ENCODE results near the gene ADCY9. TPM values are rescaled to one million over a fixed set of nuclear protein-coding genes. Genes with fewer than 3 reads are reported as not detected.

Gene ADCY9
- total RNA-seq, 1 donor from 2014 or later: 9.6 TPM

DNA sequence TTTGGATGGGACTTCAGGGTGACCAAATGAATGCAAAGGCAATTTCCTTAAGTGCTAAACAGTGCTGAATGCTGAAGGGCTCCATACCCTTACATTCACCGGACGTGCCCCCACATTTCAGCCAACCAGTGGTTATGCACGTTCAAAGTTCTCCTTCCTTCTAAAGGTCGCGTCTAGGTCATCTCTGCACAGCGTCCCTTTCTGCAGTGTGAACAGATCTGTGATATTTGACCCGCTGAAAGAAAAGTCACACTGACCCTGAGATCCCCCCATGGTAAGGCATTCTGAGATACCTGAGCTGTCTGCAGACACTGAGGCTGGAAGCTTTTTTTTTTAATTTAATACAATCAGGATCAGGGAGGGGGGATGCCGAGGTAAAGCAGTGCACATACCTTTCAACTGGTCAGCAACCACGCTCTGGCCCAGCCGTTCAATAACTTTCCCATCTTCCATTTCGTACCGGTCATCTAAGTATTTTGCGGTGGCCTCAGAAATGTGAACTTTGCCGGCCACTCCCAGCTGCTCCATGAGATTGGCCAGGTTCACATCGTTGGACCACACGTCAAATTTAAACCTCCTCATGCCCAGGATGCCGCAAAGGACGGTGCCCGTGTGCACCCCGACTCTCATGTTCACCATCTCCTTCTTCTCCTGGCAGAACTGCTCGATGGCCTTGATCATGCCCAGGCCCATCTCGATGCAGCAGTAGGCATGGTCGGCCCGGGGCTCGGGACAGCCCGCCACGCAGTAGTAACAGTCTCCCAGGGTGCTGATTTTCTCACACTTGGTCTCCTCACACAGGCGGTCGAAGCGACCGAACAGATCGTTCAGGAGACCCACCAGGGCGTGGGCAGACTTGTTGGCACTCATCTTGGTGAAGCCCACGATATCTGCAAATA lies 2.6 kb downstream of the ADCY9 start:
- H3K4me1 Mint-ChIP-seq: peaks cover 46% of the 10 kb centered on the region
- H3K27ac Mint-ChIP-seq: no peak overlapping the region
- DNase-seq: no peak
- intact Hi-C loops (cut with micrococcal nuclease): loop anchor here (10.0 kb wide), 2 partner anchors 71 to 149 kb away; no protein-coding TSS in a partner anchor
- no peaks in the 10 kb centered on the region for H3K27me3 Mint-ChIP-seq
- no peaks in the 10 kb centered on the region for H3K9me3 Mint-ChIP-seq
- peaks cover 24% of the 10 kb centered on the region for H3K36me3 Mint-ChIP-seq (ENCODE audit: low read depth)
- H3K4me3 Mint-ChIP-seq: peak overlapping the region; percentile 81

DNA sequence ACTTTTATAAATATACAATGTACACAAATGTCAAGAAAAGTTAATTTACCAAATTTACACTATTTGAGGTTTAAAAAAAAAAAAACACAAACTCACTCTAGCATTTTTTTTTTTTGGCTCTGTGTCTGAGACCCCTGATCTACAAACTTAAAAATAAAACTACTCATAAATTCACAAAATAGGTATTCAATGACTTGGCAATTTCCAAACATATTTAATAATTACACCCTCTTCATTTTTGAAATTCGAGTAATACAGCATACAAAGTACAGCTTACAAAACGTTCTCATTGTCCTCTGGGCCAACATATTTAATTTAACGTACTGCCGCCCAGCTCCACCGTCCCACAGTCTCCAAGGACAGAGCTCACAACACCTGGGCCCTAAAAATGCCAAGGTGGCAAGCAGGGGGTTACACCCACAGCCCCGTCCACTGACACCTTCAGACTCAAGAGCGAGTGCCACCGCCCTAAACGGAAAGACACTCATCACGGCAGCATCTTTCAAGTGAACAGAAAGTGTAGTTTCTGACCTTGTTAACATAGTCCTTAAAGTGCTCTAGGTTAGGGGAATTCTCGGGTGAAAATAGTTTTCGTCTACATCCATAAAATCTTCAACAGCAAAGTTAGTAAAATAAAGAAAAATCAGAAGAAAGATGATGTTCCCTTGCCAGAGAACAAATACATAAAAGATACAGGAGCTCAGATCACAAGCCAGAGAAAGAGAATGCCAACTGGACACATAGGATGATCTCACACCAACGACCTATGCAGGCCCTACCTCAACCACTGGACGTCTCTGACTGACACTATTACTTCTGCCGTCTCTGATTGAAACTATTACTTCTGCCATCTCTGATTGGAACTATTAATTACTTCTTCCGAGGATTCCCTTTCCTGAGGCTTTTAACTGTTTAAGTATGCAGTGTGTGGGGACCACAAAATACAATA lies 4.2 kb downstream of the ADCY9 start:
- no peak for DNase-seq
- H3K27me3 Mint-ChIP-seq: no peaks in the 10 kb centered on the region
- H3K4me3 Mint-ChIP-seq: peak overlapping the region; percentile 81
- H3K9me3 Mint-ChIP-seq: no peaks in the 10 kb centered on the region
- intact Hi-C loops (cut with micrococcal nuclease): loop anchor here (10.0 kb wide), 2 partner anchors 73 to 147 kb away; no protein-coding TSS in a partner anchor
- no peak overlapping the region for H3K27ac Mint-ChIP-seq
- H3K36me3 Mint-ChIP-seq (ENCODE audit: low read depth): peaks cover 27% of the 10 kb centered on the region
- peaks cover 43% of the 10 kb centered on the region for H3K4me1 Mint-ChIP-seq

DNA sequence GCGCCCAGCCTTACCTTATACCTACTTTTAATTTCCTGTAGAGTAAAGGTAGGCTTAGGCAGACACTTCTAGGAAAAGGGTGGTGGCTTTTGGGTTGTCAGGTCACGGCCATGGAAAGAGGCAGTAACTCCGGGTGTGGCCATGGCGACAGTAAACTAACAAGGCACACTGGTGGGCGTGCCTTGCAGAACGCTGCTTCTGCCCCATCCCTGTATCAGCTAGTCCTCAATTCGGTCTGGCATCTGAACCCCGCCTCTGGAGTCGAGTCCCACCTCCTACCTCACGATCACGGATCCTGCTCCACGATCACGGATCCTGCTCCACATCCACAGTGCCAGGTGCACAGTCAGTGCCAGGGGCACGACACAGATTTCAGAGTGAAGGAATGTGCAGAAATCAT lies 5.6 kb downstream of the ADCY9 start:
- intact Hi-C loops (cut with micrococcal nuclease): loop anchor here (10.0 kb wide), 2 partner anchors 74 to 146 kb away; no protein-coding TSS in a partner anchor
- Mint-ChIP-seq H3K36me3 (ENCODE audit: low read depth) (peaks cover 31% of the 10 kb centered on the region), H3K27me3 (no peaks in the 10 kb centered on the region), H3K27ac (no peak overlapping the region), H3K4me1 (peaks cover 41% of the 10 kb centered on the region), H3K9me3 (no peaks in the 10 kb centered on the region), H3K4me3 (no peak overlapping the region)
- DNase-seq: no peak

DNA sequence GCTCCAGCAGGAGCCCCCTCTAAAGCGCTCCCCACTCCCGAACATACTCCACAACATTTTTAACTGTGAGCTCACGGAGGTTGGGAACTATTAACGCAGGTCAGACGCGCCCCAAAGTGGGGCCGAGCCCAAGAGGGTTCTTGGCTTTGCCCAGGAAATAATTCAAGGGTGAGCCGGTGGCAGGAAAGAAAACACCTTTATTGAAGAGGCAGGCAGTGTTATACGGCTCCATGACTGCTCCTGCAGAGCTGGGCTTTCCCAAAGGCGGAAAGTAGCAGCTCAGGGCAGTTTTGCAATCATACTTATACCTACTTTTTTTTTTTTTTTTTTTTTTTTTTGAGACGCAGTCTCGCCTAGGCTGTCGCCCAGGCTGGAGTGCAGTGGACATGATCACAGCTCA lies 6.2 kb downstream of the ADCY9 start:
- Mint-ChIP-seq H3K27me3 (no peaks in the 10 kb centered on the region), H3K4me3 (no peak overlapping the region), H3K9me3 (no peaks in the 10 kb centered on the region), H3K27ac (no peak overlapping the region), H3K4me1 (peaks cover 41% of the 10 kb centered on the region), H3K36me3 (ENCODE audit: low read depth) (peaks cover 31% of the 10 kb centered on the region)
- DNase-seq: no peak
- intact Hi-C loops (cut with micrococcal nuclease): loop anchor here (10.0 kb wide), 2 partner anchors 75 to 145 kb away; no protein-coding TSS in a partner anchor

DNA sequence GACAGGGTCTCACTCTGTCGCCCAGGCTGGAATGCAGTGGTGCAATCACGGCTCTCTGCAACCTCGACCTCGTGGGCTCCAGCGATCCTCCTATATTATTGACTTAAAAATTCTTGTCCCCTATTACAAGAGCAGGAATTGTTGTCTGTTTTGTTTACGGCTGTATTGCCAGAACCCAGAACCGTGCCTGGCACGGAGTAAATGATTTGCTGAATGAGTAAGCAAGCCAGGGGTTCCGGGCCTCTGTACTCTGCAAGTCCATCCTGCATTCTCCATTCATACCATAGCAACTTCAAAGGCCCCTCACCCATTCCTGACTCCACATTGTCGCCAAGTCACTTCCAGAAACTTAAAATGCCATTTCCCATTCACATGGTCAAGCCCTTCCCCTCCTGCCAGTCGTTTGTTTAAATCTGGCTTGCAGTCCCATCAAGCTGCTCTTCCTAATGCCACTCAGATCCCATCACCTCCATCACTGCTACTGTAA lies 6.9 kb downstream of the ADCY9 start:
- intact Hi-C loops (cut with micrococcal nuclease): no loop called here
- Mint-ChIP-seq H3K4me1 (peaks cover 35% of the 10 kb centered on the region), H3K9me3 (no peaks in the 10 kb centered on the region), H3K27ac (no peak overlapping the region), H3K4me3 (no peak overlapping the region), H3K36me3 (ENCODE audit: low read depth) (peaks cover 26% of the 10 kb centered on the region), H3K27me3 (no peaks in the 10 kb centered on the region)
- DNase-seq: no peak

DNA sequence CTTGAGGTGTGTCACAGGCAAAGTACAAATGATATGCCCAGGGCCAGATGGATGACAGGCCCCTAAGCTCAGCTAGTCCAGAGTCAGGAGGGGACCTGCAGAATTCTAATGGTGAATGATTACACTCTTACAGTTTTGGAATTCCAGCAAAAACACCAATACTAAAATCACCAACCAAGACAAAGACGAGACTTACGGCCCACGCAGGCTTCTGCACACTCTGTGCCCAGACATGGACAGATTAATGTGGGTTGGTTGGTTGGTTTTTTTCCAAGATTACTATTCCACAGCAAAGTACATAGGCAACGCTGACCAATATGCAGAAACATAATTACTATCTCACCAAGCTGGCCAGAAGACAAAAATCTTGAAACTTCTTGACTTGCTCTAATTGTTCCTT lies 9.7 kb downstream of the ADCY9 start:
- H3K4me1 Mint-ChIP-seq: peaks cover 10% of the 10 kb centered on the region
- intact Hi-C loops (cut with micrococcal nuclease): no loop called here
- no peaks in the 10 kb centered on the region for H3K27me3 Mint-ChIP-seq
- H3K4me3 Mint-ChIP-seq: no peak overlapping the region
- H3K9me3 Mint-ChIP-seq: no peaks in the 10 kb centered on the region
- no peak overlapping the region for H3K27ac Mint-ChIP-seq
- no peak for DNase-seq
- peaks cover 22% of the 10 kb centered on the region for H3K36me3 Mint-ChIP-seq (ENCODE audit: low read depth)

DNA sequence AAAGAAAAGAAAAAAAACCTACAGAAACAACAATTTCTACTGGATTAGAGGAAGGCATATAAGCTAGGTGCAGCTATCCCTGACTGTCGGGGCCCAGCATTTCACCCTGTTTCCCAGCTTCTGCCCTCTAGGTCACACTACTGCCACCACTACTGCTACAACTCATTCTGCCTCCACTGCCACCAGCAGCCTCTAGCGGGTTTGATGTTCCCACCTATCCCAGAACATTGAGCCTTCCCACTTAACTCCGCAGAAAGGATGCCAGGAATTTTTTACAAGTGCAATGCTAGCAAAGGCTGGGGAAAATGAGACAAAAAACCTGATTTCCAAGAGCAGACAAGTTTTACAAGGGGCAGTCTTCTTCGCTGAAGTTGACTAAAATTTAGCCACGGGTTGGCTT lies 10.4 kb downstream of the ADCY9 start:
- Mint-ChIP-seq H3K36me3 (ENCODE audit: low read depth) (peaks cover 19% of the 10 kb centered on the region), H3K27ac (no peak overlapping the region), H3K4me3 (no peak overlapping the region), H3K4me1 (peaks cover 5% of the 10 kb centered on the region), H3K9me3 (no peaks in the 10 kb centered on the region), H3K27me3 (no peaks in the 10 kb centered on the region)
- intact Hi-C loops (cut with micrococcal nuclease): no loop called here
- no peak for DNase-seq

DNA sequence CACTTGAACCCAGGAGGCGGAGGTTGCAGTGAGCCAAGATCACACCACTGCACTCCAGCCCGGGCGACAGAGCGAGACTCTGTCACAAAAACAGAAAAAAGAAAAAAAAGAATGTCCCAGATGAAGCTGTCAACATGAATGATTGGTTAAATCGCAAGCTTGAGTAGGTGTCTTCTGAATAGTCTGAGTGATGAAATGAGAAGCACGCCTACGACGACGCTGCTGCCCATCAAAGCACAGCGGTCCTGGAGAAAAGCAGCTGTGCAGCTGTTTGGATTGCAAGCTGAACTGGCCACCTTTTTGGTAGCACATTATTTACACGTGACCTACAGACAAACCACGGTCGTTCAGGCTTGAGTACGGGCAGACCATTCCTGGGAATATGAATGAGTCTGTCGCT lies 12.5 kb downstream of the ADCY9 start:
- Mint-ChIP-seq H3K27ac (no peak overlapping the region), H3K4me3 (no peak overlapping the region), H3K9me3 (no peaks in the 10 kb centered on the region), H3K27me3 (no peaks in the 10 kb centered on the region), H3K36me3 (ENCODE audit: low read depth) (peaks cover 14% of the 10 kb centered on the region), H3K4me1 (no peaks in the 10 kb centered on the region)
- DNase-seq: no peak
- intact Hi-C loops (cut with micrococcal nuclease): no loop called here

DNA sequence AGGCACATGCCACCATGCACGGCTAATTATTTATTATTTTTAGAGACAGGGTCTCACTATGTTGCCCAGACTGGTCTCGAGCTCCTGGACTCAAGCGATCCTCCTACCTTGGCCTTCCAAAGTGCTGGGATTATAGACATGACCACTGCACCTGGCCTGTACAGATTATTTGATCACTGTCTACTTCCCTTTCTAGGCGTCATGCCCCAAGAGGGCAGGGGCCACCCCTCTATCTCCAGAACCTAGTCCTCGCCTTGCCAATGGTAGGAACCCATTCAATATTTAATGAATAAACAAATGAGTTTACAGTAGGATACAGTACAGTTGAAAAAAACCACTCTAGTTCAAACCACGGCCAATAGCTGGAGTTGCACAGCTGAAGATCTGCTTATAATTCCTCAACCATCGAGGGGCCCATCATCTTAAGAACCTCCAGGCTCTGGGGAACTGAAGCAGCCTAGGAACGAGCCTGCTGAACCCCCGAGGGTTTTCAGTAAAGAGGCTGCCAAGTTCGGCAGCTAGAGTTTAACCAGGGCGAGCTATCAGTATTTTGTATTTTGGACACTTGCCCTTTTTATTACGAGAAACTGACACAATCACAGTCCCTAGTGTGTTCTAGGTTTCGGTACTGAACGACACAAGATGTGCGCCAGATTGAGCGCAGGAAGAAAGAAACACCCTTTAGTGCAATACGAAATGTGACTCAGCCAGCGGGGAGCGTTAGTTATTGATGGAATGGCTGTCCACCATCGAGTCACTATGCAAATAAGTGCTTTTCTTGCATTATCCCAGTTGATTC lies 14.6 kb downstream of the ADCY9 start:
- intact Hi-C loops (cut with micrococcal nuclease): no loop called here
- Mint-ChIP-seq H3K27me3 (no peaks in the 10 kb centered on the region), H3K4me3 (no peak overlapping the region), H3K9me3 (no peaks in the 10 kb centered on the region), H3K36me3 (ENCODE audit: low read depth) (peaks cover 9% of the 10 kb centered on the region), H3K27ac (no peak overlapping the region), H3K4me1 (peaks cover 2% of the 10 kb centered on the region)
- no peak for DNase-seq

DNA sequence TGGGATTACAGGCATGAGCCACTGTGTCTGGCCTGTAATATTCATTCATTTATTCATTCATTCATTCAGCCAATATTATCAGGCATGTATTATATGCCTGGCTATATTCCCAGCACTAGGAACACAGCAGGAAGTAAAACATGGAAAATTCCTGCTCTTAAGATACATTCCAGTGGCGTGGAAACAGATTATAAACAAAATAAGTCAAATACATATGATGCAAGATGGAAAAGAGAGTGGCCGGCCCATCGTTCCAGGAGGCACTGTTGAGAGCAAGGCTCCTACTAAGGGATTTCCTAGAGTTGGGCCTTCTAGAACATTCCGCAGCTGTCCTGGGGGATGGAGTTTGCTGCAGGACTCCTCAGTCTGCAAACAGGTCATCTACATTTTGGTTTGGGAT lies 17.7 kb downstream of the ADCY9 start:
- Mint-ChIP-seq H3K4me1 (peaks cover 4% of the 10 kb centered on the region), H3K4me3 (no peak overlapping the region), H3K36me3 (ENCODE audit: low read depth) (peaks cover 3% of the 10 kb centered on the region), H3K9me3 (no peaks in the 10 kb centered on the region), H3K27ac (no peak overlapping the region), H3K27me3 (no peaks in the 10 kb centered on the region)
- intact Hi-C loops (cut with micrococcal nuclease): no loop called here
- DNase-seq: no peak

DNA sequence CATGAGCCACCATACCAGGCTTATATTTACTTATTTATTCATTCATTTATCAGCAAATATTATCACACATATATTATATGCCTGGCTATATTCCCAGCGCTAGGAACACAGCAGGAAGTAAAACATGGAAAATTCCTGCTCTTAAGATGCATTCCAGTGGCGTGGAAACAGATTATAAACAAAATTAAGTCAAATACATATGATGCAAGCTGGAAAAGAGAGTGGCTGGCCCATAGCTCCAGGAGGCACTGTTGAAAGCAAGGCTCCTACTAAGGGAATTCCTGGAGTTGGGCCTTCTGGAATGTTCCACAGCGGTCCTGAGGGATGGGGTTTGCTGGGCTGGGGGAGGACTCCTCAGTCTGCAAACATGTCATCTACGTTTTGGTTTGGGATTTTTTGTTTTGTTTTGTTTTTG lies 18.4 kb downstream of the ADCY9 start:
- H3K4me3 Mint-ChIP-seq: no peak overlapping the region
- H3K4me1 Mint-ChIP-seq: peaks cover 4% of the 10 kb centered on the region
- H3K27ac Mint-ChIP-seq: no peak overlapping the region
- no peaks in the 10 kb centered on the region for H3K27me3 Mint-ChIP-seq
- DNase-seq: no peak
- no peaks in the 10 kb centered on the region for H3K9me3 Mint-ChIP-seq
- peaks cover 3% of the 10 kb centered on the region for H3K36me3 Mint-ChIP-seq (ENCODE audit: low read depth)
- intact Hi-C loops (cut with micrococcal nuclease): no loop called here

DNA sequence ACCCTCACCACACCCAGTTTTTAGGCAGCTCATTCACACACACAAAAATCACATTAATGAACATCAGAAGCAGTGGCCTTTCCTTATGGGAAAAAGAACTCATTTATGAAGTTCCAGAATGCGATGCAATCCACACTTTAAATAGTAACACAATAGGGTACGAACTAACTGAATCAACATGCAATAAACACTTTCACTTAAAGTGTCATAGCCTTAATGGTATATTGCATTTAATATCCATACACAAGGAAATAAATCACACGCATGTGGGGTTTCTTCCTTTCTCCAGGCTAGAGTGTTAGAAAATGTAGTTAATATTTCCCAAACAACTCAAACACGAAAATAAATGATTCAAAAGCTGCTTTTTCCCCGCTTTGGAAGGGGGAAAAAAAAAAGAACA lies 19.7 kb downstream of the ADCY9 start:
- intact Hi-C loops (cut with micrococcal nuclease): no loop called here
- peaks cover 4% of the 10 kb centered on the region for H3K4me1 Mint-ChIP-seq
- no peaks in the 10 kb centered on the region for H3K9me3 Mint-ChIP-seq
- H3K36me3 Mint-ChIP-seq (ENCODE audit: low read depth): no peaks in the 10 kb centered on the region
- H3K27me3 Mint-ChIP-seq: no peaks in the 10 kb centered on the region
- no peak overlapping the region for H3K27ac Mint-ChIP-seq
- no peak overlapping the region for H3K4me3 Mint-ChIP-seq
- DNase-seq: no peak

DNA sequence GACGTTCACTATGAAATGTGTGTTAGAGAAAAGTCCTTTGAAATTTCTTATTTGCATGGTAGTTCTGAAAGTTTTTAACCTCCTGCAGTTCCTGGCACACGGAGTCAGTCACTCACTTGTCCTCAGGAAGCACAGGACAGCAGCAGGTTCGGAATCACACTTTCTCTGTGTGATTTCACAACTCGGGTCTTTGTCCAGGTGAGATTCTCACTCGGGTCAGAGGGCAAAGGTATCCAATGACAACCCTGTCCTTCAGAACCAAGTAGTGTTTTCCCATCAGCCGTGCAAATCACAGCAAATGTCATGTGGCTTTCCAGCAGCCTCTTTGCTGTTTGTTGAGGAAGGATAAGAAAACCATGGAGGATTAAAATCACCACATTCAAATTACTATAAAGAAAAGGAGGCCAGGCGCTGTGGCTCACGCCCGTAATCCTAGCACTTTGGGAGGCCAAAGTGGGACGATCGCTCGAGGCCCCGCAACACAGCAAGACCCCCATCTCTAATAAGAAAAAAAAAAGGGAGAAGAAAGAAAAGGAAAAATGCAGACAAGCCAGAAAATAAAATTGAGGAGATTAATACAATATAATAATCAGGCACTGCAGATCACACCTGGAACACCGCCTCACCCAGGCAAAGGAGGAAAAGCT lies 22.0 kb downstream of the ADCY9 start:
- no peak for DNase-seq
- Mint-ChIP-seq H3K27ac (no peak overlapping the region), H3K4me1 (peaks cover 7% of the 10 kb centered on the region), H3K36me3 (ENCODE audit: low read depth) (no peaks in the 10 kb centered on the region), H3K9me3 (no peaks in the 10 kb centered on the region), H3K27me3 (no peaks in the 10 kb centered on the region), H3K4me3 (no peak overlapping the region)
- intact Hi-C loops (cut with micrococcal nuclease): no loop called here

All from activated CD4-positive, alpha-beta T cell treated with anti-CD3 and anti-CD28 coated beads, Interleukin-2, amount 10 ng/mL, durations not matched to agents 24 days and 14 days (primary cell).